ENCODE data around the gene CRELD1.

- TF ChIP-seq CTCF (IDR thresholded peaks at IDR 0.05; ENCODE audit: low read length) (no peak), EZH2phosphoT487 (IDR thresholded peaks at IDR 0.05; ENCODE audit: low read length) (no peak), EZH2 (optimal IDR thresholded peaks at IDR 0.05; ENCODE audit: low read depth, low read length) (no peak)
Observed at GRCh38 chr3:9969632-9970019, 36.0 kb downstream of the CRELD1 start.

Measured in MM.1S (cell line).